ENCODE measurements around the gene GLDN. TPM values are rescaled to one million over a fixed set of nuclear protein-coding genes. Genes with fewer than 3 reads are reported as not detected.

The GLDN gene
- total RNA-seq, 1 experiment from 2014 or later: 1.3 TPM

DNA sequence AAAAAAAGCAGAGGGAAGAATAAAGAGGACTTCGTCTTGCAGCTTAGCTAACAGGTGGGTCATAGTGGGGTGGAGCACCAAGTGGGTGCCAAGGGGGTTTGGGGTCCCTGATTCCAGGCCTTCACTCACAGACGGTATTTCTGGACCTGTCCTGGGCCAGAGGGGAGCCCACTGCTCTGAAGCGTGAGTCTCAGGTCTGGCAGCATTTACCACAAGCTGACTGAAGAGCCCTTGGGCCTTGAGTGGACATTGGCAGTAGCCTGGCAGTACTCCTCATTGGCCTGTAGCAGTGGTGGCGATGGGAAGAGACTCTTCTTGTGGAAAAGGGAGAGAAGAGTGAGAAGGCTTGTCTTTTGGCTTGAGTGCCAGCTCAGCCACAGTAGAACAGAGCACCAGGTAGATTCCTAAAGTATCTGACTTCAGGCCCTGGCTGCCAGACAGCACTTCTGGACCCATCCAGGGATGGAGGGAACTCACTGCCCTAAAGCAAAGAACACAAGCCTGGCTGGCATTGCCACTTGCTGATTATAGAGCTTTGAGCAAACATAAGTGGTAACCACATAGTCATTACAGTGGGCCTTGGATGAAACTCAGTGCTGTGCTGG lies 72.9 kb downstream of the GLDN start:
- H3K79me1 ChIP-seq (ENCODE audit: insufficient read depth, low read depth, low read length, poor library complexity, severe bottlenecking): no peaks in the 10 kb centered on the region
- H4K5ac ChIP-seq (ENCODE audit: insufficient read length, low read depth, low read length): no peak overlapping the region
- no peak overlapping the region for H2AK5ac ChIP-seq (ENCODE audit: insufficient read length, low read length)
- H2AFZ ChIP-seq (ENCODE audit: low read length): no peak overlapping the region
- no peak overlapping the region for H4K91ac ChIP-seq (ENCODE audit: insufficient read length, low read depth, low read length)
- peaks cover 21 to 29% of the 10 kb centered on the region in 2 experiments for H3K4me1 Mint-ChIP-seq
- no peak overlapping the region for H3K4ac ChIP-seq (ENCODE audit: low read depth, low read length)
- no peak overlapping the region for H2BK20ac ChIP-seq (ENCODE audit: low read depth, low read length, poor library complexity, severe bottlenecking)
- H3K9me3 ChIP-seq (ENCODE audit: control insufficient read depth, low read depth, low read length): no peaks in the 10 kb centered on the region
- no peak overlapping the region for H3K18ac ChIP-seq (ENCODE audit: insufficient read length, low read depth, low read length)
- TF ChIP-seq CTCF (conservative IDR thresholded peaks at IDR 0.05): no peak
- H3K23me2 ChIP-seq (ENCODE audit: insufficient read length, low read depth, low read length, poor library complexity, severe bottlenecking): no peaks in the 10 kb centered on the region
- H3K27me3 Mint-ChIP-seq (ENCODE audit: low read depth): no peaks in the 10 kb centered on the region; the same call in none of the 2 replicates
- no peak overlapping the region for H2BK15ac ChIP-seq (ENCODE audit: low read depth, low read length)
- H3K27ac Mint-ChIP-seq: peak overlapping the region in 1 of 3 experiments; percentile 76; a peak in 2 of 7 replicates
- no peak overlapping the region for H2BK12ac ChIP-seq (ENCODE audit: insufficient read length, low read depth, low read length)
- no peak overlapping the region for H3K4me2 ChIP-seq (ENCODE audit: insufficient read depth, insufficient read length, low read length)
- no peaks in the 10 kb centered on the region for H3K36me3 Mint-ChIP-seq (ENCODE audit: insufficient read depth in 1 of 3, low read depth in 3 of 3)
- no peak overlapping the region for H3K27ac ChIP-seq (ENCODE audit: insufficient read length, low read depth, low read length)
- no CpG with 5 or more reads among the region's 4 CpGs for WGBS (ENCODE audit: extremely low coverage, insufficient read length, low lambda C conversion rate)
- H4K20me1 ChIP-seq (ENCODE audit: control insufficient read depth, insufficient read depth, insufficient read length): no peaks in the 10 kb centered on the region
- H4K8ac ChIP-seq (replicated peaks; ENCODE audit: insufficient read length, low read depth, low read length): no peak overlapping the region
- H3K9me3 Mint-ChIP-seq: no peaks in the 10 kb centered on the region
- H3K4me3 Mint-ChIP-seq: no peak overlapping the region
- no peak overlapping the region for H3K9ac ChIP-seq (ENCODE audit: extremely low read depth, insufficient read length, low read length)
- H3K14ac ChIP-seq (ENCODE audit: insufficient read depth, low read length): no peak overlapping the region
- no peaks in the 10 kb centered on the region for H3K79me2 ChIP-seq (ENCODE audit: insufficient read depth, low read length)
- no peak overlapping the region for H2BK120ac ChIP-seq (ENCODE audit: low read depth, low read length, poor library complexity, severe bottlenecking)
- H2BK5ac ChIP-seq (ENCODE audit: insufficient read length, low read length): no peak overlapping the region
- no peak overlapping the region for H3T11ph ChIP-seq (ENCODE audit: low read length)
- peaks cover 5% of the 10 kb centered on the region; the same call in 1 of the 2 replicates for H3K4me1 ChIP-seq (ENCODE audit: insufficient read depth, low read length)
- no peak overlapping the region for H3K23ac ChIP-seq (ENCODE audit: insufficient read length, low read depth, low read length)
- H3K27me3 ChIP-seq (ENCODE audit: insufficient read depth, low read length): no peaks in the 10 kb centered on the region
- DNase-seq: no peak
- H3K56ac ChIP-seq (ENCODE audit: insufficient read length, low read depth, low read length): no peak overlapping the region
